ENCODE measurements around the gene MBTPS1.

GRCh38 chr16:84067640-84068039 is 49.1 kb downstream of the MBTPS1 start:
- TF ChIP-seq CTCF (IDR thresholded peaks at IDR 0.05) (no peak), POLR2A (IDR thresholded peaks at IDR 0.05) (no peak)

Data from heart left ventricle (tissue), 13 donors.